ENCODE data around the gene SPTB. TPM values are rescaled to one million over a fixed set of nuclear protein-coding genes. Genes with fewer than 3 reads are reported as not detected.

SPTB gene
- total RNA-seq, 1 experiment from 2014 or later: 0.13 TPM

GRCh38 chr14:64834965-64835364 lies 44.7 kb downstream of the SPTB start:
- no peaks in the 10 kb centered on the region for H3K4me1 ChIP-seq (ENCODE audit: control insufficient read depth, insufficient read depth, low read length)
- intact Hi-C loops (cut with micrococcal nuclease; ENCODE audit: unreplicated experiment): no loop called here
- H3K9me3 ChIP-seq (ENCODE audit: control insufficient read depth, insufficient read depth, low read depth, low read length): no peaks in the 10 kb centered on the region
- H3K4me3 ChIP-seq (ENCODE audit: low read depth in 2 of 2, low read length in 2 of 2): no peak overlapping the region
- no peak overlapping the region for H3K27ac ChIP-seq (ENCODE audit: low read length)
- CTCF ChIA-PET: no interaction called here
- no peaks in the 10 kb centered on the region for H3K36me3 ChIP-seq (ENCODE audit: control insufficient read depth, insufficient read depth, low read length)
- in situ Hi-C loops (cut with HindIII; ENCODE audit: low pct_unique_long_range_greater_than_20kb, low sequenced_read_pairs): no loop called here
- ATAC-seq (no peak), DNase-seq (ENCODE audit: low read depth, low spot score) (no peak)
- POLR2A ChIA-PET: no interaction called here
- no TSS peak for BruUV-seq (replicated peaks)
- TF ChIP-seq CTCF (IDR thresholded peaks at IDR 0.05) (no peak), REST (IDR thresholded peaks at IDR 0.05; ENCODE audit: insufficient read depth in 1 of 2, low read depth in 2 of 2, low read length in 1 of 2) (no peak), POLR2AphosphoS5 (IDR thresholded peaks at IDR 0.05; ENCODE audit: low read depth, low read length) (no peak), TCF7L2 (IDR thresholded peaks at IDR 0.05; ENCODE audit: low read depth, low read length) (no peak), SIN3A (IDR thresholded peaks at IDR 0.05; ENCODE audit: borderline replicate concordance, insufficient read depth, low read depth, low read length) (no peak)
- peaks cover 2% of the 10 kb centered on the region; the same call in 1 of the 2 replicates for H3K27me3 ChIP-seq (ENCODE audit: control insufficient read depth, insufficient read depth, low read length)

GRCh38 chr14:64831419-64831818 lies 48.3 kb downstream of the SPTB start:
- ATAC-seq (no peak), DNase-seq (ENCODE audit: low read depth, low spot score) (no peak)
- ChIA-PET CTCF (no interaction called here), POLR2A (no interaction called here)
- intact Hi-C loops (cut with micrococcal nuclease; ENCODE audit: unreplicated experiment): no loop called here
- Histone ChIP-seq H3K4me3 (ENCODE audit: low read depth in 2 of 2, low read length in 2 of 2) (no peak overlapping the region), H3K36me3 (ENCODE audit: control insufficient read depth, insufficient read depth, low read length) (no peaks in the 10 kb centered on the region), H3K27me3 (ENCODE audit: control insufficient read depth, insufficient read depth, low read length) (no peaks in the 10 kb centered on the region), H3K27ac (ENCODE audit: low read length) (no peak overlapping the region), H3K9me3 (ENCODE audit: control insufficient read depth, insufficient read depth, low read depth, low read length) (no peaks in the 10 kb centered on the region), H3K4me1 (ENCODE audit: control insufficient read depth, insufficient read depth, low read length) (no peaks in the 10 kb centered on the region)
- in situ Hi-C loops (cut with HindIII; ENCODE audit: low pct_unique_long_range_greater_than_20kb, low sequenced_read_pairs): no loop called here
- TF ChIP-seq SIN3A (IDR thresholded peaks at IDR 0.05; ENCODE audit: borderline replicate concordance, insufficient read depth, low read depth, low read length) (no peak), TCF7L2 (IDR thresholded peaks at IDR 0.05; ENCODE audit: low read depth, low read length) (no peak), REST (IDR thresholded peaks at IDR 0.05; ENCODE audit: insufficient read depth in 1 of 2, low read depth in 2 of 2, low read length in 1 of 2) (no peak), POLR2AphosphoS5 (IDR thresholded peaks at IDR 0.05; ENCODE audit: low read depth, low read length) (no peak), CTCF (IDR thresholded peaks at IDR 0.05) (no peak)
- BruUV-seq (replicated peaks): no TSS peak
